Karpas-422 (cell line): ENCODE results near the gene STS. TPM values are rescaled to one million over a fixed set of nuclear protein-coding genes. Genes with fewer than 3 reads are reported as not detected.
A peak's percentile ranks its signal among the peaks of the same experiment; 100 is the strongest.

Experiments
- DNase-seq: peaks from one replicate; pipeline ENCODE4 v3.0.0-alpha.2; 2015
- H2AFZ ChIP-seq: fragments of 200-600 bp; sonication (generic); 2 replicates; pipeline ENCODE4 v1.6.1; 2014; ENCODE audit warnings: antibody characterized with exemption, low read length, mixed read lengths
- H3K27ac ChIP-seq: fragments of 200-600 bp; sonication (generic); 2 replicates; pipeline ENCODE4 v1.5.1; 2014; ENCODE audit warnings: mild to moderate bottlenecking, low read length, moderate library complexity
- H3K27me3 ChIP-seq: fragments of 200-600 bp; sonication (generic); 2 replicates; pipeline ENCODE4 v1.6.1; 2014; ENCODE audit warnings: low read length, mixed read lengths
- H3K36me3 ChIP-seq: fragments of 200-600 bp; sonication (generic); 2 replicates; pipeline ENCODE4 v1.6.1; 2014; ENCODE audit warnings: low read length, mixed read lengths; ENCODE audit not compliant: insufficient read depth
- H3K4me1 ChIP-seq: fragments of 200-600 bp; sonication (generic); 2 replicates; pipeline ENCODE4 v1.6.1; 2014; ENCODE audit warnings: mild to moderate bottlenecking, low read length, mixed read lengths
- H3K4me2 ChIP-seq: fragments of 200-600 bp; sonication (generic); 2 replicates; pipeline ENCODE4 v1.6.1; 2014; ENCODE audit warnings: low read length, low read depth, mild to moderate bottlenecking; ENCODE audit not compliant: poor library complexity, severe bottlenecking
- H3K4me3 ChIP-seq: fragments of 200-600 bp; sonication (generic); 2 replicates; pipeline ENCODE4 v1.5.1; 2014; ENCODE audit warnings: mild to moderate bottlenecking, antibody characterized with exemption, low read length, mixed read lengths
- H3K79me2 ChIP-seq: fragments of 200-600 bp; sonication (generic); 2 replicates; pipeline ENCODE4 v1.6.1; 2014; ENCODE audit warnings: mild to moderate bottlenecking, low read length, mixed read lengths
- H3K9ac ChIP-seq: fragments of 200-600 bp; sonication (generic); 2 replicates; pipeline ENCODE4 v1.6.0; 2014; ENCODE audit warnings: low read length
- H3K9me2 ChIP-seq: fragments of 200-600 bp; sonication (generic), shearing (Covaris generic); replicated peaks from 2 replicates; pipeline ENCODE4 v1.6.0; 2014; ENCODE audit warnings: mild to moderate bottlenecking, low read length, moderate library complexity; ENCODE audit not compliant: insufficient read depth
- H3K9me3 ChIP-seq: fragments of 300-700, 200-600 bp; sonication (generic); 2 replicates; pipeline ENCODE4 v1.6.1; 2014; ENCODE audit warnings: low read length, mixed read lengths
- H4K20me1 ChIP-seq: fragments of 200-600 bp; sonication (generic); 2 replicates; pipeline ENCODE4 v1.6.1; 2014; ENCODE audit warnings: mild to moderate bottlenecking, antibody characterized with exemption, low read length, low read depth; ENCODE audit not compliant: insufficient read depth
- total RNA-seq: library from RNA; depleted of rRNA; stranded (reverse); fragments of >200 nt; shearing (Covaris generic); gene quantifications from 2 replicates; pipeline ENCODE4 v1.2.3, GENCODE V29; 2014; ENCODE audit warnings: low replicate concordance

The STS gene
- total RNA-seq, 1 experiment from 2014 or later = 28.5 TPM

DNA sequence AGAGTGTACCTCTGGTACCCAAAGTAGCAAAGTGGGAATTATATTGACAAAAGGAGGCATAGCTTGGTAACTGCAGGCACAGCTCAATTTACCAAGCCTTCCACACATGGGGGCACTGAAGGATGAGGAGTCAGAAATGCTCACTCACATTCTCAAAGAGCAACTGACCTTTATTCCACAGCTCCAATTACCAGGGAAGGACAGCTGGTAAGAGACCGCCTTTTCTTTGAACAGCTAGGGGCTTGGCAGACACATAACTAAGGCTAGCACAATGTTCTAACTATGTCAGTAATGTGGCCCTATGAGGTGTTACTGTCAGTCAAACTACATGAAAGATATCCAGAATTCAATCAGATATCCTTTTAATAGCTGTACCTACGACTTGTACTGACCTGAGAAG lies 20.5 kb upstream of the STS start:
- peaks cover 8% of the 10 kb centered on the region; the same call in 1 of the 2 replicates for H3K36me3 ChIP-seq
- H4K20me1 ChIP-seq = no peaks in the 10 kb centered on the region
- no peaks in the 10 kb centered on the region for H3K9me3 ChIP-seq
- H3K9ac ChIP-seq = no peak overlapping the region
- H3K4me2 ChIP-seq = no peak overlapping the region
- no peak for DNase-seq
- no peaks in the 10 kb centered on the region for H3K27me3 ChIP-seq
- peak overlapping the region; percentile 54 for H3K27ac ChIP-seq
- no peak overlapping the region for H2AFZ ChIP-seq
- H3K79me2 ChIP-seq = peaks cover 95% of the 10 kb centered on the region
- H3K9me2 ChIP-seq = no peaks in the 10 kb centered on the region
- H3K4me1 ChIP-seq = peaks cover 38% of the 10 kb centered on the region
- H3K4me3 ChIP-seq = no peak overlapping the region

DNA sequence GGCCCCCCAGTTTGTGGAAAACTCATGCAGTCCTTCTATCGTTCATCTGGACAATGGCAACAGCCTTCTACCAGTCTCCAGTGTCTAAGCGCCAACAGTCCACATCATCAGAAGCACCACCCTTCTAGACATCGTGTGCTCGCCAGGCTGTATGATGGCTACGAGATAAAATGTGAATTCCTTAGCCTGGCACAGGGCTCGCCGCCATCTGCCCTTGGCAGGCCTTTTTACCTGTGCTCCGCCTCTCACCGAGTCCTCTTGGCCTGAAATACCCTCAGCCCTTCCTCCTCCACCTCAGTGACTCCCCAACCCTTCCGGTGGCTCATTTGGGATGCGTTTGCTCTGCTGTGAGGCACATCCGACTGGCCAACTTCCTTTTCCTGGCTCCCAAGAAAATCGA lies 15.9 kb upstream of the STS start:
- Histone ChIP-seq H3K9ac (no peak overlapping the region), H3K4me1 (peaks cover 60% of the 10 kb centered on the region), H3K79me2 (peaks cover 98% of the 10 kb centered on the region), H3K36me3 (no peaks in the 10 kb centered on the region), H2AFZ (no peak overlapping the region), H3K4me3 (no peak overlapping the region), H3K9me3 (no peaks in the 10 kb centered on the region), H3K9me2 (no peaks in the 10 kb centered on the region), H4K20me1 (no peaks in the 10 kb centered on the region), H3K27me3 (no peaks in the 10 kb centered on the region), H3K27ac (no peak overlapping the region), H3K4me2 (no peak overlapping the region)
- no peak for DNase-seq

DNA sequence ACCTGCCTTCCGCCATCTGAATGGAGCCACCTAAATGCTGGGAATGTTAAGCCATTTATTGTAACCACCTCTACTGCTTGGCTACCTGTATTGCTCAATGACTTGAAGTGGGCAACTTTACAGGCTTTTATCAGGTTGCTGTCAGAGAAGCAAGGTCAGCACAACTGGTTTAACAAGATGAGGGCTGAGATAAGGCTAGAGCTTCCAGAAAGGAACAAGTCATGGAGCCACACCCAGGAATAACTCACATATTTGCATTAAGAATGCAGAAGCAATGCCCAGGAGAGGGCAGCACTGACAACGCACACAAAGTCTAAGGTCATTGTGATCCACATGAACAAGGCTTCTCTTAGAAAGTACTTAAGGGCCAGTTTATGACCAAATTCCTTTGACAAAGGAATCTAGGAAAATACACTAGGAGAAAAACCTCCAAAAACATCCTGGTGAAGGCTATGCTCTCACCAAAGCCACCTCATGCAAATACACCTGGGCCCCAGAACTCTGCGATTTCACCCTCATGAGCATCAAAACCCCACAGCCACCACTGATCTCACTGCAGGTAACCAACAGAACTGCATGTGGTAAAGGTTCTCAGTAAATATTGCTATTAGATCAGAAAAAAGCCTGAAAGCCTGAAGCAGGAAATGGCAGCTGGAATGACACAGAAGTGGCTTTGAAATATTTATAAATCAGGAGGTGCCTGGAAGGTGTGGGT lies 15.0 kb upstream of the STS start:
- peak overlapping the region; percentile 81 for H3K27ac ChIP-seq
- no peak overlapping the region for H3K4me3 ChIP-seq
- H2AFZ ChIP-seq = no peak overlapping the region
- H3K27me3 ChIP-seq = no peaks in the 10 kb centered on the region
- peak overlapping the region; percentile 54 for H3K9ac ChIP-seq
- peak; percentile 80 for DNase-seq
- no peaks in the 10 kb centered on the region for H4K20me1 ChIP-seq
- peaks cover 94% of the 10 kb centered on the region for H3K79me2 ChIP-seq
- no peaks in the 10 kb centered on the region for H3K9me2 ChIP-seq
- H3K4me1 ChIP-seq = peaks cover 54% of the 10 kb centered on the region
- peak overlapping the region; percentile 51 for H3K4me2 ChIP-seq
- no peaks in the 10 kb centered on the region for H3K36me3 ChIP-seq
- H3K9me3 ChIP-seq = no peaks in the 10 kb centered on the region

DNA sequence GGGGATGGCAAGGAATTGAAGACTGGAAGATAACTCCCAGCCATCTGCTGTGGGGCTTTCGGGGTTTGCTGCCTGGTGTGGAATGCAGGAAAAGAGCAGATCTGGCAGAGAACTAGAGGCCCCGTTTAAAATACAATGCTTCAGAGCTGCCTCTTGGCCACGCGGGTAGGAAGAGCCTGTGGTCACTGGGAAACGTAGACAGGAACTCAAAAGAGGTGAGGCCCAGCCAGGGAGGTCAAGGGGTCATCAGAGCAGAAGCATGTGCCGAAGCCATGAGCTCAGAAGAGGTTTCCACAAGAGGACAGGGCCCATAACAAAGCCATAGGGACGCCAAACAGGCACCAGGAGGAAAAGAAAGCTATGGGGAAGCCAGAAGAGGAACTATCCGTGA lies 14.5 kb upstream of the STS start:
- H3K9me3 ChIP-seq = no peaks in the 10 kb centered on the region
- peaks cover 94% of the 10 kb centered on the region for H3K79me2 ChIP-seq
- DNase-seq = no peak
- H3K27me3 ChIP-seq = no peaks in the 10 kb centered on the region
- H4K20me1 ChIP-seq = no peaks in the 10 kb centered on the region
- H3K27ac ChIP-seq = peak overlapping the region; percentile 81
- H2AFZ ChIP-seq = no peak overlapping the region
- H3K9me2 ChIP-seq = no peaks in the 10 kb centered on the region
- no peak overlapping the region for H3K4me3 ChIP-seq
- H3K4me2 ChIP-seq = peak overlapping the region; percentile 51
- peak overlapping the region; percentile 54 for H3K9ac ChIP-seq
- peaks cover 51% of the 10 kb centered on the region for H3K4me1 ChIP-seq
- H3K36me3 ChIP-seq = no peaks in the 10 kb centered on the region

DNA sequence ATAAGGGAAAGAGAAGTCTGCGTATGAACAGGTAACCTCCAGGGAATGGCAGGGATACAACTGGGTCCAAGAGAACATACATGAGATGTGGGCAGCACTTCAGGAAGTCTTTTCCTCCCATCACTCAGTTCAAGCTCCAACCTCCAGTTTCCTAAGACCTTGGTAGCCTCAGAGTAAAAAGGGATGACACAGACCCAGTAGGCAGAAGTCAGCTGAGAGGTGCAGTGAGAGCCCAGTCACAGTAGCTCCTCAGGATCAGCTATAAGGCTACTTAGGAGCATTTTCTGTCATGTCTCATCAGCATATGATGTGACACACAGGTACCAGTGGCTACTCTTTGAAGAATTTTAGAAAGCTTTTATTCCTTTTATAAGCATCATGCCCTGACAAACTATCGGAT lies 12.5 kb upstream of the STS start:
- Histone ChIP-seq H3K4me2 (peak overlapping the region; percentile 51), H3K4me3 (no peak overlapping the region), H2AFZ (no peak overlapping the region), H3K9me2 (no peaks in the 10 kb centered on the region), H3K79me2 (peaks cover 94% of the 10 kb centered on the region), H3K36me3 (no peaks in the 10 kb centered on the region; the same call in 1 of the 2 replicates), H3K9ac (peak overlapping the region; percentile 54), H3K4me1 (peaks cover 58% of the 10 kb centered on the region), H4K20me1 (no peaks in the 10 kb centered on the region), H3K9me3 (no peaks in the 10 kb centered on the region), H3K27me3 (no peaks in the 10 kb centered on the region), H3K27ac (peak overlapping the region; percentile 81)
- DNase-seq = peak; percentile 55

DNA sequence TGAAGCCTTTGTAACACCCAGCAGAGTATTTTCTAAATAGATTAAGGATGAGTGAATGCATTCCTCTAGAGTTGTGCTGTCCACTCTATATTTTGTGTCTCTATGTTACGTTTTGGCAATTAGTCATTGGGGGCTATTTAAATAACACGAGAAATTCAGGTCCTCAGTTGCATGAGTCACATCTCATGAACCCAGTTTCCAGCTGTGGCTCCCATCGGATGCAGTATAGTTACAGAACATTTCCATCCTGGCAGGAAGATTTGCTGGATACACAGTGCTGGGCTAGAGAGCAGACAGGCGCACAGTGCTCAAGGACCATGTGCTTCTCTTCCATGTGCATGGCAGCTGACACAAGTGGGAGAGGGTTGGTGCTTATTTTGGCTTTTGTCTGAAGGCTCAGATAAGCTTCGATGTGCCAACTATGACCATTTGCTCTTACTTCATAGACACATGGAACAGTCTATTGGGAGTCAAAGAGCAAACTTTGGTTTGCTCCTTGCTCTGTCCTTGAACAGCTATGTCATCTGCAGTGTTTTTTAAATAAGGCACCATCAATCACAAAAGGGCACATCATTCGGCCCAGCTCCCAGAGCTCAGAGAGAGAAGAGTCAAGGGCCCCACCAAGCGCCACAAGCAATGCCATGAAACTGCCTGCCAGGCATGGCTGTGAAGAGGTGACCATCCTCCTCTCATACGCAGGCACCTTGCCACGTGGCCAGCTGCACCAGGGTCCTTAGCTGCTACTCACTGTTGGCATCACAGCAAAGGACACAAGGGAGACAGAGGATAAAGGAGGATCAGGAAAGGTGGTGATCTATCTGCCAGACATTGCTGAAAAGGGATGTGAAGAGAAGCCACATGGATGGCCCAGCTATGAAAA lies 8.1 kb upstream of the STS start:
- no peak overlapping the region for H3K4me3 ChIP-seq
- no peak overlapping the region for H3K9ac ChIP-seq
- H4K20me1 ChIP-seq = no peaks in the 10 kb centered on the region
- H3K9me3 ChIP-seq = no peaks in the 10 kb centered on the region
- H3K27ac ChIP-seq = peak overlapping the region; percentile 12
- H3K36me3 ChIP-seq = peaks cover 5% of the 10 kb centered on the region
- H3K27me3 ChIP-seq = no peaks in the 10 kb centered on the region
- H3K9me2 ChIP-seq = no peaks in the 10 kb centered on the region
- H2AFZ ChIP-seq = no peak overlapping the region
- no peak overlapping the region for H3K4me2 ChIP-seq
- peaks cover 96% of the 10 kb centered on the region for H3K79me2 ChIP-seq
- no peak for DNase-seq
- peaks cover 56% of the 10 kb centered on the region for H3K4me1 ChIP-seq

DNA sequence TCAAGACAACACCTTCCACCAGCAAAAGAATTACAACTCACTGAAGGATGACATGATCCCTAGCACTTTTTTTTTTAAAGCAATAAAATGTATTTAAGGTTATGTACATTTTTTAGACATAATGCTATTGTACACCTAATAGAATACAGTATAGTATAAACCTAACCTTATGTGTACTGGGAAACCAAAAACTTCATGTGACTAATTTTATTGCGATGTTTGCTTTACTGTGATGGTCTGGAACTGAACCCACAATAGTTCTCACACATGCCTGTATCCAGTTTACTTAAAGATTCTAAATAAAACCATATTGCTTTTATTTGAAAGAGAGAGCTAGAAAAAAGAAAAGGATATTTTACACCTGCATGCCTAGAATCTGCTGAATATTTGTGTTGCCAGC lies 4.4 kb upstream of the STS start:
- H3K27me3 ChIP-seq = no peaks in the 10 kb centered on the region
- H3K4me2 ChIP-seq = no peak overlapping the region
- H3K9me2 ChIP-seq = no peaks in the 10 kb centered on the region
- H4K20me1 ChIP-seq = no peaks in the 10 kb centered on the region
- H3K9me3 ChIP-seq = no peaks in the 10 kb centered on the region
- H3K9ac ChIP-seq = no peak overlapping the region
- H3K4me3 ChIP-seq = no peak overlapping the region
- peak overlapping the region; percentile 92 for H3K27ac ChIP-seq
- no peak overlapping the region for H2AFZ ChIP-seq
- peaks cover 94% of the 10 kb centered on the region for H3K79me2 ChIP-seq
- peaks cover 60% of the 10 kb centered on the region for H3K4me1 ChIP-seq
- peaks cover 5% of the 10 kb centered on the region for H3K36me3 ChIP-seq
- no peak for DNase-seq

DNA sequence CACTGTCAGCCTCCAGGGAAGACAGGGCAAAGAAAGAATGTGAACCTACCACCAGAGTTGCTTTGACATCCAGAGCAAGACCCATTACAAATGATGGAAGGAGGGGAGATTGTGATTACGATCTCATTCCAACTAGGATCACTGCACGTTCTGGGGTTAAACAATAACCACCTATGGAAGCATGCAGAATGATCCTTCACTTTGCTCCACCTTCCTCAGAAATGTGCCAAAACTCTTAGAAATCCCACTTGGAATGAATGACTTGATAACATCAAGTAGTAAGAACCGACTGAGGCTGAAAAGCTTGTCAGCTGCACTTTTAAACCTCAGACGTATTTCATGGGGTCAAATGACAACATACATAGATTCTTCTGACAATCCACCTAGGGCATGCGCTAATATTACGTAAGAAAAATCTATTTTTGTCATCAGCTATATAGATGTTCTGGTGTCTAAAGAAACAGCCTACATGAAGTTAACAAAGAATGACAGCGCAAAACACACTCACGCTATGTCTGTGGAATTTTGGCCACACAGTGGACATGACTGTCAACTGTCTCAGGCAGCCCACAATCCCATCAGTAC lies 3.5 kb upstream of the STS start:
- Histone ChIP-seq H3K4me1 (peaks cover 61% of the 10 kb centered on the region), H3K4me3 (no peak overlapping the region), H3K9ac (no peak overlapping the region), H2AFZ (no peak overlapping the region), H3K27ac (peak overlapping the region; percentile 92), H3K36me3 (peaks cover 5% of the 10 kb centered on the region), H3K9me2 (no peaks in the 10 kb centered on the region), H4K20me1 (no peaks in the 10 kb centered on the region), H3K9me3 (no peaks in the 10 kb centered on the region), H3K79me2 (peaks cover 94% of the 10 kb centered on the region), H3K27me3 (no peaks in the 10 kb centered on the region), H3K4me2 (peak overlapping the region; percentile 89)
- no peak for DNase-seq
